Stimulated activated CD8-positive, alpha-beta memory T cell treated with anti-CD3 and anti-CD28 coated beads, Interleukin-15, amount 100 ng/mL, for 1 hour (primary cell): ENCODE data around the gene PJA2.
"Not testable (repeated sequence)": the region's sequence is repeated elsewhere in the genome, so short reads cannot be mapped to it uniquely, and the experiment has no call there.

Experiments
- DNase-seq: peaks from one replicate; pipeline ENCODE4 v3.0.0-alpha.2; 2020; ENCODE audit warnings: low read depth

Gene PJA2

DNA sequence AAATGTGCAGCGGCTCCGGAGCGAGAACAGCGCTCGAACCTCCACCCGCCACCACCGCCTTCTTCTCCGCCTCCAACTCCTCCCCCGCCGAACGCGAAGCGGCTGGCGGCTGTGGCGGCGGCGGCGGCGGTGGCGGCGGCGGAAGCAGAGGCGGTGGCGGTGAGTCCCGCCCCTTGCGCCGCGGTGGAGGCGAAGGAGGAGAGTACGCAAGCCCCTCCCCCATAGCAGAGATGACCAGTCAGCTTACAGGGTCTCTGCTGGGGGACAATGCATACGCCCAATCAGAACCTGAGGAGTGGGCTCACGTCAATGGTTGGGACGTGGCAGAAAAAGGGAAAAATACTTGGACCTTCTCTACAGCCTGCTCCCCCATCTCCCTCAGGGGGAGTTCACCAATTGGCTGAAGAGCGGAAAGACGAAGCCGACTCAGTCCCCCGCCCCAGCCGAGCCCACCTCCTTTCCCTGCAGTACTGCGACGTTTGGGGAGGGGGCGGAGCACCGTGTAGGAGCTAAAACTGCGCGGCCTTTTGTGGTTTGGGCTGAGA lies at the start of gene PJA2:
TSS of gene PJA2 (minus strand) at position 131 of the 545 bp plus-strand sequence. CDS start 26,541 bp downstream, outside the sequence.
- peak; percentile 90 for DNase-seq

- DNase-seq: no peak
Measured at GRCh38 chr5:109455598-109456096, 45.9 kb upstream of the PJA2 start.

DNA sequence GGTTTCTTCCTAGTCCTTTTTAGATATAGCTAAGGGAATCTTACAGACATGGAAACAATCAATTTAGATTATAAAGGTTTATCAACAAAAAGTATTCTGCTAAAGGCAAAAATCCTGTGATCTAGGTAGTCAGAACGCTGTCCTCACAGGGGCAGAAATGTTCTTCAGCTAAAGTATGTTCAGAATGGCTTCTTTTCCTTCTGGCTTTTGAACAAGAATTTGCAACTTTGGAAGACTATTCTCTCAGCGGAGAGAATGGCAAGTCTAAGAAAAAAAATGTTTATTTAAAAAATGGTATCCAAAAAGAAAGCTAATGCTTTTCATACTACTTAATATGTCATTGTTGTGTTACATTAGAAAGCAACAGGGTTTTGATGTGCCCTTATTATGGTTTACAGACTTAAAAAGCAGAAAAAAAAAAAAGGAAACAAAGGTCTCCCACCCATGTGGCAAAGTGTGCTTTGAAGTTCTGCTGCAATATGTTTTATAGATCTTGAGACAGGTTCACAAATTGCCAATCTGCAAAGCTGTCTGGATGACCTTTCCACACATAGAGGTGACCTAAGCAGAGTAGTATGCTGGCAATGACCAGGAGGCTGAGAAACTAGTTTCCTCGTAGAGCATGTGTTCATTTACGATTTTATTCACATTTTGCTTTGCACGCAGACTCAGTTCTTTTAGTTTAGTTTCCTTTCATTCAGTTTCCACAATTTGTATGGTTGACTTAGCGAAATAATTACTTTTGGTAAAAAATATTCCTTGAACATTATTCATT lies 45.1 kb upstream of the PJA2 start:
- no peak for DNase-seq

GRCh38 chr5:109453251-109453650 lies 43.5 kb upstream of the PJA2 start:
- no peak for DNase-seq

DNA sequence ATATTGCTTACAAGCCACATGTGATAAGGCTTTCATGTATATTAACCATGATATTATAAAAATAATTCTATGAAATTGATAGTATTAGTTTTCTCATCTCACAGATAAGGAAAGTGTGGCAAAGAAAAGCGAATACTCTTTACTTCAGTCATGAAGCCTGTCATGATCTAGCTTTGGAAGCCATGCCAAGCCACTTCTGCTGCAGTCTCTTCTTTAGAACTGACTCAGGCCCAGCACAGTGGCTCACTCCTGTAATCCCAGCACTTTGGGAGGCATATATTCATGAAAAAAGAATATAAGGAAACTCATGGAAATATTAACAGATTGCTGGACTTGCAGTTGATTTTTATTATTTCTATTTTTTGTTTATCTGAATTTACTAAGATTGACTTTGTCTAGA lies 42.9 kb upstream of the PJA2 start:
- no peak for DNase-seq

DNA sequence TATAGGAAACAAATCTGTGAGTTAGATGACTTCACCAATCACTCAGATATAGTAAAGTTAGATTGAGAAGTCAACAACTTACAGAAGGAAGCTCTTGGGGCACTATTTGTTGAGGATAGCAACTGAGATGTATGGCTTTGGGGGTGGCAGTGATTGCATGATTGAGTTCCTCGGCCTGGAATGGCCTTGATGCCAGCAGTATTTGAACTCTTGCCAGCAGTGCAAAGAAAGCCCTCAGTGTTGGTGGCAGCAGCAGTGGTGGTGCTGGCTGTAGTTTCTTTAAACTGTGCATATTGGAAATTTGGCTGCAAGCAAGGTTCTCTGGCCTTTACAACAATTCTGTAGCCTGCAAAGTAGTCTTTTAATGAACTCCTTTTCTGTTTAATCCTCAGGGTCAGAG lies 41.4 kb upstream of the PJA2 start:
- no peak for DNase-seq

- DNase-seq: no peak
Measured at GRCh38 chr5:109450129-109450877, 40.5 kb upstream of the PJA2 start.

GRCh38 chr5:109448838-109449237 lies 39.1 kb upstream of the PJA2 start:
- no peak for DNase-seq

- DNase-seq: no peak
Measured at GRCh38 chr5:109439590-109439989, 29.8 kb upstream of the PJA2 start.

DNA sequence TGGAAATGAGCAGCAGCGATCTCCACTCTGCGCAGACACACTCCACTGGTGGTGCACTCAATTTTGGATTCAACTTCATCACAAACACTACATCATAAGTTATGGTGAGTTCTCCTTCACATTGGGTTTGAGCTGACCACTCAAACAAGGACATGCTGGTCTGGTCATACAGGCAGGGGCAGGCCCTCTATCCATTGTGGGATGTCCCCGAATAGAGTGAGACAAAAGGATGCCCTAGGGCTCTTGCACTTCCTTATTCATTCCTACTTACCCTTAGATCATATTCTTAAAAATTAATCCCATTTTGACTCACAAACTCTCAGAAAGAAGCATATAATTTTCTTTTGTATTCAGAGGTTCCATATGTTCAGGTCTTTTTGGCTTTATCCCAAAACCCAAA lies 16.3 kb upstream of the PJA2 start:
- DNase-seq: no peak

DNA sequence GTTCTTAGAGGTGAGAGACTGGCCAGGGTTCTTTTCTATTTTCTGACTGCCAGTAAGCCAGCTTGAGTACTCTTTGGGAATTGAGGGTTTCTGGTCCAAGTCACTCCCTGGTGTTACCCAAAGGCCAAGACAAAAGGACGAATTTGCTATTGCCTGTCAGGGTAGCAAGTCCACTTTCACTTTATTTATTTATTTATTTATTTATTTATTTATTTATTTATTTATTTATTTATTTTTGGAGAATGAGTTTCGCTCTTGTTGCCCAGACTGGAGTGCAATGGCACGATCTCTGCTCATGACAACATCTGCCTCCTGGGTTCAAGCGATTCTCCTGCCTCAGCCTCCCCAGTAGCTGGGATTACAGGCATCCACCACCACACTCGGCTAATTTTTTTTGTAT lies 15.7 kb upstream of the PJA2 start:
- DNase-seq: not testable (repeated sequence)

GRCh38 chr5:109421956-109422355 lies 12.2 kb upstream of the PJA2 start:
- no peak for DNase-seq

GRCh38 chr5:109418712-109419352 lies 9.1 kb upstream of the PJA2 start:
- no peak for DNase-seq

GRCh38 chr5:109416882-109417281 lies 7.1 kb upstream of the PJA2 start:
- no peak for DNase-seq

GRCh38 chr5:109413921-109414461 lies 4.2 kb upstream of the PJA2 start:
- DNase-seq: not testable (repeated sequence)

- DNase-seq: no peak
Measured at GRCh38 chr5:109413458-109413857, 3.7 kb upstream of the PJA2 start.

DNA sequence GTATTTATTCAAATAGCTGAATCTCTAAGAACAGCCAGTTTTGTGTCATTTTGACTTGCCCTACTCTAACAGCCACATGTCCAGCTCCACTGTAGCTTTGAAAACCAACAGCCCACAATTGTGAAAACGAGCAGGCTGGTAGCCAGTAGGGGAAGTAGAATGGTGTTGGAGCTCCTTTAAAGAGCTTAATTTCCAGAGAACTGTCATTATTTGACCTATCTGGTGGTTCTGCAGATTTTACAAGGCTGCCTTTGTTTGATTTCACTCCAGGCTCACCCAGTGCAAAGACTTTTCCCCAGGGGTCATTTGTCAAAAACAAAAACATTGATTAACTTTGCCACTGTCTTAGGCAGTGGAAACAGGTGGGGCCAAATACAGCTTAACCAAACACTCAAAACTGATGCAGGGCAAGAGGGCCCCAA lies 3.2 kb upstream of the PJA2 start:
- DNase-seq: no peak

- no peak for DNase-seq
Measured at GRCh38 chr5:109411627-109412026, 1.9 kb upstream of the PJA2 start.

DNA sequence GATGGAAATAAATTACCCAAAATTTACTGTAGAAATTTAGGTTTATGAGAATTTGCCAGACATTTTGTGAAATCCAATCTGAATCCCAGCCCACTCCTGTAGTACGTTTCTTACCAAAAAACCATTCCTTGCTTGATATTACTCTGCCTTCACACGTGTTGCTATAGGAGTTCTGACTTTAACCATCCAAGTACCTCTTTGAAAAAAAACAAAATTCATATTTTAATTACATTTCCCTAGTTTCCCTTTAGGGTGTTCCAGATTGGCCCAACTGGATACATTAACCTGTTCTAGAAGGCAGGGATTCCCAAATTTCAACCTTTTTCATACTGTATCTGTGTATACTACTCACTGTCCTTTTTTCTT lies 1.4 kb upstream of the PJA2 start:
- no peak for DNase-seq

DNA sequence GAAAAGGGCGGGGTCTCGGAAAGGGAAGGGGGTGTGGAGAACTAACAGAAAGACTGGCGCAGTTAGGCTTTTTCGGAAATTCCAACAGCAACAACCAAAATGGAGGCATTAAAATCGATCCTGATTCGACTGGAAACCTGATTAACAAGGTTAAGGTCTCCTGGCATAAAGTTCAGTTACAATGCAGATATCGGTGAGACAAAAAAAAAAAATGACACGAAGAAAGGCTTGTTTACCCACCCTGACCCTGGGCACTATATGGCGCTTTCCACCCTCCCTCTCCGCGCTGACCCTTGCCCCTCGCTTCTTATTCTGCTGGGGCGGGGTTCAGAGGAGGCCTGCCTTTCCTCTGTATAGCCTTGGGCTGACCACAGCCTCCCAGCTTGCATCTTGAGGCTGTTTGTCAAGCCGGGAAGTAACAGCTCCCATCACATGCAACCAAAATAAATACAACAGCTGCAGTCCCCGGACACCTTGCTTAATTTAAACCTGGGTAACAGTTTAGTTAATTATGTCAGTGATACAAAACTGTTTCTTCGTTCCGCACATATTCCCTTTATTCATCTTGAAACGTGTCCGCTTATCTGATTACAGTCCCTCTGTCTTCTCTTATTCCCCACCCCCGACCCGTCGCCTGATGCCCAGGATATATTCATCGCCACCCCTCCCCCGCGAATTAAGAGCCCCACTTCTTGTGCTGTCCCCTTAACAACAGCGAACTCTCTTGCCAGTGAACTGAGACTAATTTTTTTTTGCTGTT lies 795 bp upstream of the PJA2 start:
- peak; percentile 11 for DNase-seq
